Lower lobe of right lung (tissue), 2 donors: ENCODE results near the gene IL6. TPM values are rescaled to one million over a fixed set of nuclear protein-coding genes. Genes with fewer than 3 reads are reported as not detected.
A peak's percentile ranks its signal among the peaks of the same experiment; 100 is the strongest.

Experiments used
- ATAC-seq, 2 donors: fragments of 200-7000 bp; cut with Tn5 transposase; one replicate each; pipeline ENCODE4 v1.9.1; 2020 to 2022; ENCODE audit warnings: mild to moderate bottlenecking in 2 of 2, moderate library complexity in 2 of 2
- DNase-seq: peaks from one replicate; pipeline ENCODE4 v3.0.0-alpha.2; 2020
- H3K27ac ChIP-seq: fragments of 200-600 bp; one replicate; pipeline ENCODE4 v1.8.0; 2022
- H3K27me3 ChIP-seq: fragments of 200-600 bp; one replicate; pipeline ENCODE4 v1.8.0; 2022; ENCODE audit warnings: low read depth
- H3K36me3 ChIP-seq: fragments of 200-600 bp; one replicate; pipeline ENCODE4 v1.8.0; 2022; ENCODE audit warnings: mild to moderate bottlenecking
- H3K4me1 ChIP-seq: fragments of 200-600 bp; one replicate; pipeline ENCODE4 v1.8.0; 2022
- H3K4me3 ChIP-seq: fragments of 200-600 bp; one replicate; pipeline ENCODE4 v1.8.0; 2022; ENCODE audit warnings: mild to moderate bottlenecking
- H3K9me3 ChIP-seq: fragments of 200-600 bp; one replicate; pipeline ENCODE4 v1.8.0; 2022
- CTCF ChIP-seq: fragments of 200-600 bp; IDR thresholded peaks from one replicate; pipeline ENCODE4 v1.8.0; 2022; ENCODE audit warnings: antibody characterized with exemption, mild to moderate bottlenecking
- intact Hi-C: fragments of 100-400 bp; cut with DNase I; formaldehyde crosslinking; loops from one replicate; pipeline ENCODE4 v1.11.0; 2022
- total RNA-seq: library from RNA; stranded (reverse); fragmentation: NEBNext Ultra II Directional; extraction: Animal tissue kit (Norgen Biotek cat#: 25700); gene quantifications from one replicate; pipeline ENCODE4 v1.2.1, GENCODE V29; 2021
- donor health status: DM: no; HTN: yes; CAD: no; lungs with severe emphysema.

Gene IL6
- total RNA-seq, 1 donor from 2014 or later: 8.2 TPM

- no peaks in the 10 kb centered on the region for H3K36me3 ChIP-seq
- no peaks in the 10 kb centered on the region for H3K9me3 ChIP-seq
- no peak overlapping the region for H3K27ac ChIP-seq
- intact Hi-C loops: no loop called here
- H3K4me3 ChIP-seq: no peak overlapping the region
- H3K27me3 ChIP-seq: no peaks in the 10 kb centered on the region
- ATAC-seq (no peak), DNase-seq (no peak)
- H3K4me1 ChIP-seq: peaks cover 27% of the 10 kb centered on the region
- no peak for TF ChIP-seq CTCF
These were observed 31.4 kb upstream of the IL6 start for GRCh38 chr7:22695476-22696132.

- H3K27ac ChIP-seq: peak overlapping the region; percentile 40
- H3K9me3 ChIP-seq: no peaks in the 10 kb centered on the region
- H3K27me3 ChIP-seq: no peaks in the 10 kb centered on the region
- intact Hi-C loops: no loop called here
- DNase-seq (no peak), ATAC-seq (peak; percentile 80 to 88)
- peaks cover 28% of the 10 kb centered on the region for H3K4me1 ChIP-seq
- H3K4me3 ChIP-seq: no peak overlapping the region
- no peaks in the 10 kb centered on the region for H3K36me3 ChIP-seq
- TF ChIP-seq CTCF: no peak
These were observed 30.3 kb upstream of the IL6 start for GRCh38 chr7:22696541-22697228.

GRCh38 chr7:22697322-22697859, 29.6 kb upstream of the IL6 start:
- no peaks in the 10 kb centered on the region for H3K27me3 ChIP-seq
- DNase-seq (no peak), ATAC-seq (no peak)
- intact Hi-C loops: no loop called here
- H3K4me1 ChIP-seq: peaks cover 28% of the 10 kb centered on the region
- H3K9me3 ChIP-seq: no peaks in the 10 kb centered on the region
- H3K4me3 ChIP-seq: no peak overlapping the region
- TF ChIP-seq CTCF: no peak
- H3K36me3 ChIP-seq: no peaks in the 10 kb centered on the region
- no peak overlapping the region for H3K27ac ChIP-seq

GRCh38 chr7:22697876-22698606, 29.0 kb upstream of the IL6 start:
- Histone ChIP-seq H3K27ac (no peak overlapping the region), H3K4me1 (peaks cover 28% of the 10 kb centered on the region), H3K4me3 (no peak overlapping the region), H3K9me3 (no peaks in the 10 kb centered on the region), H3K27me3 (no peaks in the 10 kb centered on the region), H3K36me3 (no peaks in the 10 kb centered on the region)
- intact Hi-C loops: no loop called here
- ATAC-seq (peak in 1 of 2 donors; percentile 31), DNase-seq (no peak)
- TF ChIP-seq CTCF: no peak

- Histone ChIP-seq H3K4me1 (peaks cover 28% of the 10 kb centered on the region), H3K4me3 (no peak overlapping the region), H3K9me3 (no peaks in the 10 kb centered on the region), H3K27me3 (no peaks in the 10 kb centered on the region), H3K36me3 (no peaks in the 10 kb centered on the region), H3K27ac (no peak overlapping the region)
- intact Hi-C loops: no loop called here
- no peak for TF ChIP-seq CTCF
- no peak for ATAC-seq
- DNase-seq: no peak
These were observed 28.2 kb upstream of the IL6 start for GRCh38 chr7:22698767-22699166.
